Stimulated activated CD4-positive, alpha-beta T cell treated with anti-CD3 and anti-CD28 coated beads, Interleukin-1b, Interleukin-23, amount 100 ng/mL, for 48 hours (primary cell): ENCODE measurements around the gene CD300LG.
"Not testable (repeated sequence)": the region's sequence is repeated elsewhere in the genome, so short reads cannot be mapped to it uniquely, and the experiment has no call there.

Experiments used
- DNase-seq: peaks from one replicate; pipeline ENCODE4 v3.0.0-alpha.2; 2020

The CD300LG gene, protein sequence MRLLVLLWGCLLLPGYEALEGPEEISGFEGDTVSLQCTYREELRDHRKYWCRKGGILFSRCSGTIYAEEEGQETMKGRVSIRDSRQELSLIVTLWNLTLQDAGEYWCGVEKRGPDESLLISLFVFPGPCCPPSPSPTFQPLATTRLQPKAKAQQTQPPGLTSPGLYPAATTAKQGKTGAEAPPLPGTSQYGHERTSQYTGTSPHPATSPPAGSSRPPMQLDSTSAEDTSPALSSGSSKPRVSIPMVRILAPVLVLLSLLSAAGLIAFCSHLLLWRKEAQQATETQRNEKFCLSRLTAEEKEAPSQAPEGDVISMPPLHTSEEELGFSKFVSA

DNA sequence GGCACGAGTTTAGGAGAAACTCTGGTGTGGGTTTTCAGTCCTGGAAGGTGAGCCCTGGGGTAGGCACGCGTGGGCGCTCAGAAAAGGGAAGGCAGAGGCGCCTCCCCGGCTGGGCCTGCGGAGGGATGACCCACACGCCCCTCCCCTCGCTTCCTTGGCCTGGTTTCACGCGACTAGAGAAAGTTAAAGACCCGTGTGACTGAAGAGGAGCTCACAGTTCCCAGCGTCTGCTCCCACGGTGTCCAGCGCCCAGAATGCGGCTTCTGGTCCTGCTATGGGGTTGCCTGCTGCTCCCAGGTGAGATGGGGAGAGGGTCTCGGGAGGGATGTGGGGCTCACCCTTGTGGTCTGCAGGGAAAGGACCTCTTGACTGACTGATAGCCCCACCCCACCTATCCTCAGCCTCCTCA is at the start of gene CD300LG:
Gene CD300LG, plus strand, starts transcription at position 214 of the 409 bp plus-strand sequence. Its CDS starts 41 bp downstream, at position 255.
- DNase-seq: no peak

- DNase-seq: not testable (repeated sequence)
These were observed 49.0 kb upstream of the CD300LG start for GRCh38 chr17:43798024-43798423.

GRCh38 chr17:43799047-43799446 is 47.9 kb upstream of the CD300LG start:
- DNase-seq: no peak

- DNase-seq: no peak
These were observed 46.2 kb upstream of the CD300LG start for GRCh38 chr17:43800736-43801135.

DNA sequence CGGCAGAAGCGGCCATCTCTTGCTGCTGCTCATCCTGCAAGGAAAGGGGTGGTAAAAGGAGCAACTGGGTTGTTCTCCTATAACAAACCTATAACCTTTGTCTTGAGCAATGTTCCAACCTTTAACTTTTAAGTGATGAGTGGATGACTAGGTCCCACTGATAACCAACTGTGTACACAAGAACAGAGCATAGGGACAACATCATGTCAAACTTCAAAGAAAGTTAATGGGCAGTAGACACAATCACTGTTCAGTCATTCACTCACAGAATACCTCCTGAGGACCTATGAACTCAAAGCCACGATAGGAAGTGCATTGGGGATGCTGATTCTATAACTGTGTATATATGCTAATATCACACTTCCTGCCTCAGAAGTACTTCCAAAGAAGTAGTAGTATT is 45.1 kb upstream of the CD300LG start:
- no peak for DNase-seq

DNA sequence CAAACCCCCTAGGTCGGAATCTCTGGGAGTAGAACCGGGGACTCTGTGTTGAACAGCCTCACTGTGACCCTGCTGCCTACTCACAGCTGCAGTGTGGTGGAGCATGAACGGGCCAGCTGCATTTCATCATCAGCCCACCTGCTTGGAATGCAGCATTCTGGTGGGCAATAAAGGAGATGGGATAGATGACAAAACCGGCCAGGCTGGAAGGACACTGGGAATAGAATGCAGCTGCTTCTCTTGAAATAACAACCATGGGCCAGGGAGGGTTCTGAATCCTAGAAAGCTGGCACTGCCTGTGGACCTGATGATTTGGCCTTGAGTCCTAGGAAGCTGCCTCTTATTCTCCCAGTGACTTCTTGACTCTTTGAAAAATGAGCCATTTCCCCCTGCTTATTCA is 43.2 kb upstream of the CD300LG start:
- DNase-seq: no peak

- DNase-seq: no peak
These were observed 41.9 kb upstream of the CD300LG start for GRCh38 chr17:43805117-43805516.

DNA sequence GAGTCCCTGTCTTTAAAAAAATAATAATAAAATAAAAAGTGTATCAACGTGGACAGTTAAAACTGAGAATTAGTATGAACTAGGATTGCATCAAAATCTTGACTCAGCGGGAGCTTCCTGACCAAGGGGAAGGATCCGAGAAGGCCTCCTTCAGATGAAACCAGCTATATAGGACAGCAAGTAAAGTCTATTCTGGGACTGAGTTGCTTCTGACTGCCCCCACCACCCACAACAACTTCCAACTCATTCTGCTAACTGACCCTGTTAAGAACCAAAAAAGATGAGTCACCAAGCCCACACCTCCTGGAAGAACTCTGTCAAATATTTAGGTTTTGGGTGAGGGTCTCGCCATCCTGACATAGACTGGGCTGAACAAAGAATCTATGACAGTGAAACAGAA is 38.9 kb upstream of the CD300LG start:
- no peak for DNase-seq

DNA sequence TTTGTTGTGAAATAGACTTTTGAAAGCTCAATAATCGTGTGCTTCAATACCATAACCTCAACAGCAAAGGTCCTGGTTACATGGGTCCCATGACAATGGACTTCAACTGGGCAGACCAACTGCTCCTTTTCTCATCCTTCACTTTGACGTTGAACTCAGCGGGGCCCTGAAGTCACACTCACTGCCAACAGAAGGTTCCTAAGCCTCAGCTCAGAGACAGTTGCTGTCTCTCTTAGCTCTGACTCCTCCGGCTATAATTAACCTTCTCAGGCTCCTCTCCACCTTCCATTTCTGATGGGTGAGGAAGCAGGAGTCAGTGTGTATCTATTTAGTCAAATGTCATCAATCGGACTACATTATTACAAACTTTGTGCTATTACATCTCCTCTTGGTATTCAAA is 37.9 kb upstream of the CD300LG start:
- DNase-seq: no peak

GRCh38 chr17:43810226-43810715 is 36.7 kb upstream of the CD300LG start:
- DNase-seq: no peak

DNA sequence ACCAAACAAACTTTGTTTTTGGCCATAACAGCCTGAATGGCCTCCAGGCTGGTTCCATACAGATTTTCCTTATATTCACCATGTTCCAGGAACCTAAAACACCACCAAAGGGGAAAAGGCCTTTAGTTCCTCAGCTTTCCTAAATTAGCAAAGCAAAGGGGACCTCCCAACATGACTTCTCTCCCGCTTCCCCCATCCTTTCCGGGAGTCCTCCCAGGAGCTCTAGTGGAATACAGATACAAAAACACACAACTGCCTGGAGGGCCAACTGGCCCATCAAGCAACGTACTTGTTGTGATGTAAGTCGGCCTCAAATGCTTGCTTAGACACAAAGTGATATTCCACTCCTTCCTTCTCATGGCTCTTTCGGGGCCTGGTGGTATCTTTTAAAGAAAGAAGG is 36.2 kb upstream of the CD300LG start:
- no peak for DNase-seq

DNA sequence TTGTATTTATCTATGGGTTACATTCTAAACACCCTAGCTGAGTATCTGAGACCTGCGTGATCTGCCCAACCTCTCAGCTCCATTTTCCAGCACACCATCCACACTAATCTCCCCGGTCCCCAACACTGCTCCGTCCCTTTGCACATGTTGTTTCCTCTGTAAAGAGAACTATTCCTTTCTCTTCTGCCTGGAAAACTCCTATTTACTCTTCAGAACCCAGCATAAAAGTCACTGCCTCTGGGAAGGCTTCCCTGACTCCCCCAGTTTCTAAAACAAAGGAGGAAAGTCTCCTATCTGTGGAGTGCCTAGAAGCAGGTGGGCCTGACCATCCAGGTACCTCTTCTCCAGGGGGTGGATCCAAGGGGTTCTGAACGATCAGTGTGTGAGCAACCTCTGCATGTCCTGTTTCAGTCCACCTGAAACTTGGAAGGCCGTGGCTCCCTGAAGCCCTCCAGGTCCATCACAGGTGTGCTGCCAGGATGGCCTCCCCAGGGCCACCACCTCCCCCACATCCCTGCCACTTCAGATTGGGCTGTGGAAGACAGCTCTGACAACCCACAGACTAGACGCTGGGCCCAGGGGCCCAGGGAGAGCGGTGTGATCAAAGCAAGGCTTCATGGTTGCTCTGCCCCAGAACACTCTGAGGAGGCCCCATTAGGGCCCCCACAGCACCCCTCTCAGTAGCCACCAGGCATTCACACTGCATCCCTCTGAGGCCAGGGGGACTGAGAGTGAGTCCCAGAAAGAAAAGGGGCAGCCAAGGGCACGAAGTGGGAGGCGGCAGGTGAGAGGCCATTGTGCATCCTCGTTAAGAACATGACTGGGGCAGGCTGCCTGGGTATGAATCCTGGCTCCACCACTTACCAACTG is 34.3 kb upstream of the CD300LG start:
- no peak for DNase-seq

- DNase-seq: no peak
These were observed 33.6 kb upstream of the CD300LG start for GRCh38 chr17:43813386-43813785.

DNA sequence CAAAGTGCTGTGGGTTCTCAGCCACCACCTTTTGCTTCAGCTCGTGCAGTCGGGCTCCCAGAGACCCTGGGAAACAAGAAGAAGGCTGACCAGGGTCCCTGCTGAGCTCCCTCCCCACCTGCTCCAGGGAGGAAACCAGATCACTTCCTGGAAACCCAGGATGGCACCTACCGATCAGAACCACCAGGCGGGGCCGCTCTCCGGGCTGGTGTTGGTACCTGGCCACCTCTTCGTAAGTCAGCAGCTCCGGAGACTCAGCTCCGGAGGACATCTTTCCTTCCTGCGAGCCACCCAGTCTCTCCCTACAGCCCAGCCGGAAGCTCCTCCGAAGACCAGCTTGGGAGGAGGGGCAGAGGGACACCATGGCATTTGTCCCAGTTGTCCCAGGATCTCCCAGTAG is 33.0 kb upstream of the CD300LG start:
- no peak for DNase-seq

- no peak for DNase-seq
These were observed 32.3 kb upstream of the CD300LG start for GRCh38 chr17:43814714-43815113.

GRCh38 chr17:43816336-43817320 is 30.3 kb upstream of the CD300LG start:
- no peak for DNase-seq

- no peak for DNase-seq
These were observed 29.1 kb upstream of the CD300LG start for GRCh38 chr17:43817826-43818225.

GRCh38 chr17:43818966-43819365 is 28.0 kb upstream of the CD300LG start:
- DNase-seq: no peak

- no peak for DNase-seq
These were observed 26.2 kb upstream of the CD300LG start for GRCh38 chr17:43820759-43821158.

DNA sequence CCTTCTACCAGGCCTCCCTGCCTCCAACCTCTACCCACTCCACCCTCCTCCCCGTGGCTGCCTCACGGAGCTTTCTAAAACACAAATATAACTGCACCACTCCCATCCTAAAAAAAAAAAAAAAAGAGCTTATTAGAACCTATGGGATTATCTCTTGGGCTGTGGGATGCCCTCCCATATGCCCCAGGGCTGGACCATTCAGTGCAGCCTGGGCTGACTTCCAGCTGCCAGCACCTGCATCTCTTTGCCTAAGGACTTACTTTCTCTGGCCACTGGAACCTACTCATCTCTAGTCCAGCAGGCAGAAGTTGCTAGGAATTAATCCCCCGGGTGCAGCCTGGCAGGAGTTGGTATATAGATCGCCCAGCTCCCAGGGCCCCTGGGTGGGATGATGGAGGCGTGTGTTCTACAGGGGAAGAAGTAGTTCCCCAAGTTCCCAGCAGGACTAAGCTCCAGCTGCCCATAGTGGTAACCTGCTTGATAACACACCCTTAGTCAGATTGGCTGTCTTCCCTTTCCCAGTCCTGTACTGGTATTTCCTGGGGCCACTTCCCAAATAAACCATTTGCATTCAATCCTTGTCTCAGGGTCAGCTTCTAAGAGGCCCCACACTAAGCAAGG is 24.3 kb upstream of the CD300LG start:
- DNase-seq: no peak

DNA sequence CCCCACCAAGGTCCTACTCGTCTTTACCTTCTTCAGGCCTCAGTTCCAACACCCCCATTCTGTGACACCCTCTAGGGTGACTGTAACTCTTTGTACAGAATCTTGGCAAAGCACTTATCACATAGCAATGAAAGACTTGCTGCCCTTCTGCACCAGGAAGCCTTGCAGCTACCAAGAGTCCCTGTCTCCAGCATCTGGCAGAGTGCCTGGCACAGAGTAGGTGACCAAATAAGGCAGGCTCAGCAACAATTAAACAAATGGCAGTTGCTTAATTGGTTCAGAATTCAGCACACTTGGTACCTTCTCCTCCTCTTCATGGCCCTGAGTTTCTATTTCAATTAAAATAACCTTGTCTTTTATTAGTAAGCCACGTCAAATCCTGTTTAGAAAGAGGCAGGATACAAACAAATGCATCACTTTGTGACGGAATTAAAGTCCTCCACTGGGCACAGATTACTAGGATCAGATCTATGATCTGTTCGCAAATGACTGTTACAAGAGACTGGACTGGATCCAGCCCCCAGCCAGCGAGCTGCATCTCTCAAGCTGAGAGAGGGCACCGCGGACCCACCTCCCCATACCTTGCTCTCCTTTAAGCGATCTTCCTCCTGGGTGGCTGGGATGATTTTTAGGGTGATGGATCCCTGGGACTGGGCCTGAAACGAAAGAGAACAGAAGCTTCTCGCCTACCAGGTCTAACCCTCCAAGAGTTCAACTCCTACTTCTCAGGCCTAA is 23.5 kb upstream of the CD300LG start:
- no peak for DNase-seq

DNA sequence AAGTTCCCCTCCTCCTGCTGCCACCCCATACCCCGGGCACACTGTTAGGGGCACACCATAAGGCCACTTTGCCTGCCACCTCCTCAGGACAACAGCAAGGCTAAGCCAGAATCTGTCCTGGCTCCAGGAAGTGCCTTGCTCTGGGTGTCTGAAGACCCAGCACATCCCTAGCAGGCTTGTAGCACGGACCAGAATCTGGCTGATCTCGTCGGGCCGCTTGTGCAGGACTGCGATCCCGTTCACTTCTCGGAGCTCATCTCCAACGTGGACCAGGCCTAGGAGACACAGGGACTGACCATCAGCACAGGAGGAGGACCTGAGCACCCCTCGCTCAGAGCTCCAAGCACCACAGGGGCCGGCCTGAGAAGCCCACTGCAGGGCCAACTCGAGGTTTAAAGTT is 21.4 kb upstream of the CD300LG start:
- DNase-seq: no peak
